B cell (primary cell): ENCODE results near the gene ATP5F1B. TPM values are rescaled to one million over a fixed set of nuclear protein-coding genes. Genes with fewer than 3 reads are reported as not detected.

Experiments
- ATAC-seq: fragments of 200-7000 bp; cut with Tn5 transposase; one replicate; pipeline ENCODE4 v1.10.0; 2021; ENCODE audit warnings: low read depth, mild to moderate bottlenecking, moderate number of reproducible peaks, moderate library complexity
- CTCF ChIA-PET: fragments of 350-600 bp; sonication (Branson Sonifier 250); formaldehyde crosslinking; loops from one replicate; lab custom pipeline; 2021; ENCODE audit warnings: antibody characterized with exemption, inconsistent platforms; lab: Charles Lee
- POLR2A ChIA-PET: fragments of 350-600 bp; sonication (Branson Sonifier 250); formaldehyde crosslinking; loops from one replicate; lab custom pipeline; 2021; ENCODE audit warnings: antibody characterized with exemption; lab: Charles Lee
- DNase-seq: peaks from one replicate; pipeline ENCODE4 v3.0.0; 2013
- H2AFZ ChIP-seq: 2 replicates; pipeline ENCODE4 v1.6.1; 2012; ENCODE audit warnings: mild to moderate bottlenecking, low read depth, low read length; ENCODE audit not compliant: insufficient read depth, poor library complexity, severe bottlenecking
- H3K27ac ChIP-seq, 2 donors: 1 replicate in 1 of 2; 2 replicates in 1 of 2; pipeline ENCODE4 v1.5.1; 2012 to 2013; ENCODE audit warnings: low read length in 2 of 2, mild to moderate bottlenecking in 2 of 2, moderate library complexity in 1 of 2
- H3K27me3 ChIP-seq, 4 experiments: fragments of 200-600 bp in 1 of 4; sonication (generic) in 1 of 4; replicated peaks in 1 of 4; 1 replicate in 2 of 4; 2 replicates in 2 of 4; pipeline versions ENCODE4 v1.6.1 to v1.7.0; 2013 to 2016; ENCODE audit warnings: low read length in 3 of 4, mild to moderate bottlenecking in 2 of 4, mixed read lengths in 1 of 4, moderate library complexity in 1 of 4; ENCODE audit not compliant: insufficient read depth in 4 of 4, control insufficient read depth in 3 of 4; ENCODE audit errors: control extremely low read depth in 1 of 4
- H3K36me3 ChIP-seq, 2 experiments: replicated peaks in 1 of 2; 1 replicate in 1 of 2; 2 replicates in 1 of 2; pipeline versions ENCODE4 v1.6.1 to v1.7.1; 2013; ENCODE audit warnings: low read length in 1 of 2; ENCODE audit not compliant: insufficient read depth in 2 of 2, control insufficient read depth in 1 of 2; ENCODE audit errors: control extremely low read depth in 1 of 2, extremely low read depth in 1 of 2
- H3K4me1 ChIP-seq, 2 donors: fragments of 200-600 bp in 1 of 2; sonication (generic) in 1 of 2; 1 replicate in 1 of 2; 2 replicates in 1 of 2; pipeline versions ENCODE4 v1.5.1 to v1.6.1; 2013 to 2017; ENCODE audit warnings: low read length in 2 of 2; ENCODE audit not compliant: control insufficient read depth in 2 of 2, insufficient read depth in 2 of 2
- H3K4me2 ChIP-seq: replicated peaks from 2 replicates; pipeline ENCODE3; 2012; ENCODE audit warnings: mild to moderate bottlenecking, low read depth, low read length; ENCODE audit not compliant: poor library complexity, severe bottlenecking
- H3K4me3 ChIP-seq, 5 experiments: fragments of 200-600 bp in 1 of 5; sonication (generic) in 1 of 5; 1 replicate in 3 of 5; 2 replicates in 2 of 5; pipeline versions ENCODE4 v1.5.1 to v1.7.0; 2011 to 2016; ENCODE audit warnings: low read length in 4 of 5, mild to moderate bottlenecking in 4 of 5, low read depth in 2 of 5, control low read depth in 1 of 5, moderate library complexity in 1 of 5; ENCODE audit not compliant: insufficient read depth in 1 of 5; ENCODE audit errors: control extremely low read depth in 1 of 5, extremely low read depth in 1 of 5
- H3K79me2 ChIP-seq: fragments of 200-600 bp; sonication (generic); one replicate; pipeline ENCODE4 v1.6.0; 2016; ENCODE audit warnings: low read length; ENCODE audit not compliant: control insufficient read depth, insufficient read depth
- H3K9ac ChIP-seq: fragments of 200-600 bp; sonication (generic); 2 replicates; pipeline ENCODE4 v1.6.1; 2017; ENCODE audit warnings: mild to moderate bottlenecking, low read length, moderate library complexity
- H3K9me3 ChIP-seq, 3 donors: one replicate each; pipeline versions ENCODE4 v1.6.1 to v1.7.1; 2013; ENCODE audit warnings: low read length in 2 of 3; ENCODE audit not compliant: control insufficient read depth in 2 of 3, insufficient read depth in 1 of 3; ENCODE audit errors: control extremely low read depth in 1 of 3
- H4K20me1 ChIP-seq: 2 replicates; pipeline ENCODE4 v1.6.0; 2012; ENCODE audit warnings: mild to moderate bottlenecking, low read length; ENCODE audit not compliant: insufficient read depth, control insufficient read depth, poor library complexity, severe bottlenecking
- H3K27ac Mint-ChIP-seq: one replicate; pipeline ENCODE4 v1.8.0; 2021; ENCODE audit warnings: mixed read lengths
- H3K27me3 Mint-ChIP-seq: one replicate; pipeline ENCODE4 v1.8.0; 2021; ENCODE audit warnings: mixed read lengths
- H3K4me1 Mint-ChIP-seq: one replicate; pipeline ENCODE4 v1.8.0; 2021; ENCODE audit warnings: mixed read lengths
- H3K4me3 Mint-ChIP-seq: one replicate; pipeline ENCODE4 v1.8.0; 2021; ENCODE audit warnings: mixed read lengths
- H3K9me3 Mint-ChIP-seq: one replicate; pipeline ENCODE4 v1.8.0; 2022; ENCODE audit warnings: mixed read lengths; ENCODE audit not compliant: insufficient read depth
- CTCF ChIP-seq: fragments of 200-600 bp; IDR thresholded peaks from one replicate; pipeline ENCODE4 v1.8.0; 2022; ENCODE audit warnings: antibody characterized with exemption, mild to moderate bottlenecking
- EZH2 ChIP-seq: IDR thresholded peaks from 2 replicates; pipeline ENCODE4 v1.6.1; 2012; ENCODE audit warnings: borderline replicate concordance, low read depth, mild to moderate bottlenecking, moderate library complexity, low read length; ENCODE audit not compliant: insufficient read depth, poor library complexity, severe bottlenecking
- WGBS: methylation state at CpG from one replicate; pipeline ENCODE4 v1.1.5; 2013; ENCODE audit warnings: missing lambda C conversion rate; ENCODE audit not compliant: insufficient coverage; 5-methylcytosine and 5-hydroxymethylcytosine counted together
- intact Hi-C: fragments of 100-400 bp; cut with micrococcal nuclease; formaldehyde crosslinking; loops from one replicate; pipeline ENCODE4 v1.10.0; 2022
- polyA plus RNA-seq: library from polyadenylated mRNA; depleted of rRNA; stranded (reverse); fragments of >200 nt; gene quantifications from 2 replicates; pipeline ENCODE4 v1.2.3, GENCODE V29; 2012
- total RNA-seq, 2 donors: library from RNA; stranded (reverse); fragments of 120-200 nt in 1 of 2; gene quantifications; 1 replicate in 1 of 2; 2 replicates in 1 of 2; pipeline versions ENCODE4 v1.2.3 to v1.2.4, GENCODE V29; 2013 to 2022

The ATP5F1B gene
- total and polyA plus RNA-seq, 2 donors (not counting 1 experiment from before 2014, with no cell fraction given): 217 to 378 TPM

- no peaks in the 10 kb centered on the region for H3K36me3 ChIP-seq
- WGBS: under 1% methylated on average over 46 of the region's 46 CpGs
- H3K9ac ChIP-seq: peak overlapping the region; percentile 95
- peaks cover 25% of the 10 kb centered on the region for H4K20me1 ChIP-seq
- H3K79me2 ChIP-seq: peaks cover 87% of the 10 kb centered on the region
- H3K27ac ChIP-seq: peak overlapping the region; percentile 97 to 98
- ChIA-PET POLR2A (interaction anchor here (0.6 to 5.1 kb wide), 15 partner anchors 9 to 1273 kb away, joined by 3 to 18 read pairs (median 5); partner anchors contain the start of genes ATP5F1B, NACA, PTGES3 and RAB5B), CTCF (interaction anchor here (0.6 to 2.4 kb wide), 9 partner anchors 7 to 482 kb away, joined by 3 to 30 read pairs (median 4); partner anchors contain the start of gene ATP5F1B)
- intact Hi-C loops: loop anchor here (1.0 to 10.0 kb wide), 7 partner anchors 37 to 895 kb away; partner anchors contain the start of genes APOF, DDIT3, MBD6 and NAB2
- H2AFZ ChIP-seq: peak overlapping the region; percentile 66
- no peaks in the 10 kb centered on the region for H3K9me3 ChIP-seq
- peak overlapping the region; percentile 89 for H3K4me3 Mint-ChIP-seq
- H3K9me3 Mint-ChIP-seq: no peaks in the 10 kb centered on the region
- H3K4me3 ChIP-seq: peak overlapping the region; percentile 98 to 100 (median 99)
- no peak for TF ChIP-seq CTCF
- TF ChIP-seq EZH2: no peak
- H3K27me3 Mint-ChIP-seq: no peaks in the 10 kb centered on the region
- peak overlapping the region; percentile 92 for H3K27ac Mint-ChIP-seq
- H3K27me3 ChIP-seq: no peaks in the 10 kb centered on the region
- DNase-seq (peak; percentile 58), ATAC-seq (peak; percentile 12)
- peaks cover 63 to 70% of the 10 kb centered on the region in 2 donors for H3K4me1 ChIP-seq
- peak overlapping the region; percentile 78 for H3K4me2 ChIP-seq
- peaks cover 77% of the 10 kb centered on the region for H3K4me1 Mint-ChIP-seq
These were observed 16.2 kb downstream of the ATP5F1B start for GRCh38 chr12:56629459-56630179.
